C4-2B (cell line): Measurements from ENCODE around the gene PITPNM3.

Experiments
- ZFX ChIP-seq: fragments of 450-650 bp; IDR thresholded peaks from 2 replicates; pipeline ENCODE4 v1.6.1; 2017
- TF ChIP-seq, protein P1 (sequence below): fragments of 450-650 bp; conservative IDR thresholded peaks from 2 replicates; pipeline ENCODE4 v1.5.1; 2017; ENCODE audit warnings: mild to moderate bottlenecking

- TF ChIP-seq, protein P1, sequence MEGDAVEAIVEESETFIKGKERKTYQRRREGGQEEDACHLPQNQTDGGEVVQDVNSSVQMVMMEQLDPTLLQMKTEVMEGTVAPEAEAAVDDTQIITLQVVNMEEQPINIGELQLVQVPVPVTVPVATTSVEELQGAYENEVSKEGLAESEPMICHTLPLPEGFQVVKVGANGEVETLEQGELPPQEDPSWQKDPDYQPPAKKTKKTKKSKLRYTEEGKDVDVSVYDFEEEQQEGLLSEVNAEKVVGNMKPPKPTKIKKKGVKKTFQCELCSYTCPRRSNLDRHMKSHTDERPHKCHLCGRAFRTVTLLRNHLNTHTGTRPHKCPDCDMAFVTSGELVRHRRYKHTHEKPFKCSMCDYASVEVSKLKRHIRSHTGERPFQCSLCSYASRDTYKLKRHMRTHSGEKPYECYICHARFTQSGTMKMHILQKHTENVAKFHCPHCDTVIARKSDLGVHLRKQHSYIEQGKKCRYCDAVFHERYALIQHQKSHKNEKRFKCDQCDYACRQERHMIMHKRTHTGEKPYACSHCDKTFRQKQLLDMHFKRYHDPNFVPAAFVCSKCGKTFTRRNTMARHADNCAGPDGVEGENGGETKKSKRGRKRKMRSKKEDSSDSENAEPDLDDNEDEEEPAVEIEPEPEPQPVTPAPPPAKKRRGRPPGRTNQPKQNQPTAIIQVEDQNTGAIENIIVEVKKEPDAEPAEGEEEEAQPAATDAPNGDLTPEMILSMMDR, result no peak
- TF ChIP-seq ZFX, result no peak
Measured at GRCh38 chr17:6426356-6427101, 129.8 kb downstream of the PITPNM3 start.
